Amniotic epithelial cell (primary cell): Measurements from ENCODE around the gene SEC14L6.

ENCODE experiments used
- DNase-seq: peaks from one replicate; pipeline ENCODE4 v3.0.0-alpha.2; 2010; ENCODE audit warnings: low read depth

The SEC14L6 gene

DNA sequence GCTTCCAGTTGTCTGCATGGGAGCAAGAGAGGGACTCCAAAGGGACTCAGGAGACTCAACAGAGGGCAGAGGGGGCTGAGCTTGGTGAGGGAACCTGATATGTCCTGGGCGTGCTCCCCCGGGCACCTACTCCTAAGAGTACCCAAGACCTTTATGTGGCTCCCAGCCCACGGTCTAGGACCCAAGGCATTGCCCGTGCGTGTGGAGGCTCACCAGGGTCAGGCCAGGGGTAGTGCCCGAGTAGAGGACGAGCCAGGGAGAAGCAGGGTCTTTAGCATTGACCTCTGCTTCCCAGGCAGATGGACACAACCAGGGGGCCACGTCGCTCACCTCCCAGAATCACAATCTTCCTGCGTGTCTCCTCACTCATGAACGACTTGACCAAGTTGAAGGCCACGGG is 54.4 kb downstream of the SEC14L6 start:
- DNase-seq: no peak

DNA sequence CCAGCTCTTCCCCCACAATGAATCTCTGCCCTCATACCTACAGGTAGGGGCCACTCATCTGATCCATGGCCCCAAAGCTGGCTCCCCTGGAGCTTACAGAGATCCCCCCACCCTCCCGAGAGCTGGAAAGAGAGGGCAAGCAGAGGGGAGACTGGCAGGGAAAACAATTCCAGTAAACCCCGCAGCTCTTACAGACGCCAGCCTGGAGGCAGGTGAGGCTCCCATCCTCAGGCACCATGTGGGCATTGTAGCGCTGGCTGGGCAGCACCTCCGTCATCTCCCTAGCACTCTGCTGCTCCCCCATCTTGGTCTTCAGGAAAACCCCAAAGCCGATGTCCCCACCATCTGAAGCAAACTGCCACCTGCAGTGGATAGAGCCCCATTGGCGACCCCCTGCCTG is 55.2 kb downstream of the SEC14L6 start:
- DNase-seq: no peak

DNA sequence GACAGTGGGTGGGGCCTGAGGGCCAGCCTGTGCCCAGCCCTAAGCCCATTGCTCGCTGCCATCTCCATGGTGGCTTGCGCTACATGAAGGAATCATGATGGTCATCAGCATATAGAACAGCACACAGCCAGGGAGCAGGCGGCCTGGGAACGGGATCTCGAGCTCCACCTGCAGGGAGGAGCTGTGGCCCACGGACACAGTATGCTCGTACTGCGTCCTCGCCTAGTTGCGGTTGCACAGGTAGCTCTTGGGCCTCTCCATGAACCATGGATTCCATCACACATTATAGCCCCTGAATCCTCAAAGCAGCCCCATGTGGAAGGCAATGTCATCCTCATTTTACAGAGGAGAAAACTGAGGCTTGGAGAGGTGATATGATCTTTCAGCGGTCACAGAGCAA is 56.1 kb downstream of the SEC14L6 start:
- no peak for DNase-seq

DNA sequence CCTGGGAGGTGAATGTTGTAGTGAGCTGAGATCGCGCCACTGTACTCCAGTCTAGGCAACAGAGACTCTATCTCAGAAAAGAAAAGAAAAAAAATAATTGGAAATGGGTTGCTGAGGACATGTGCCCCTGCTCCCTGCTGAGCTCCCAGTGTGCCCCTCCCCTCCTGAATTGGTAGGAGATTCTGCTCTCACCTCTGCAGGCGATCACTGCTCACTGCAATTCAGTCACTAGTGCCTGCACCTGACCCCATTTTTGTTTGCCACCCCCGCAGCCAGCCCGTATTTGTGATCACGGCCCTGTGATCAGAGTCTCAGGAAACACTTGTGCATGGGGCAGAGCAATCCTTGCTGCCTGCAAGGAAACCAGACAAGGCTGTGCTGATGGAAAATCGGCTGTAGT is 58.4 kb downstream of the SEC14L6 start:
- DNase-seq: no peak

DNA sequence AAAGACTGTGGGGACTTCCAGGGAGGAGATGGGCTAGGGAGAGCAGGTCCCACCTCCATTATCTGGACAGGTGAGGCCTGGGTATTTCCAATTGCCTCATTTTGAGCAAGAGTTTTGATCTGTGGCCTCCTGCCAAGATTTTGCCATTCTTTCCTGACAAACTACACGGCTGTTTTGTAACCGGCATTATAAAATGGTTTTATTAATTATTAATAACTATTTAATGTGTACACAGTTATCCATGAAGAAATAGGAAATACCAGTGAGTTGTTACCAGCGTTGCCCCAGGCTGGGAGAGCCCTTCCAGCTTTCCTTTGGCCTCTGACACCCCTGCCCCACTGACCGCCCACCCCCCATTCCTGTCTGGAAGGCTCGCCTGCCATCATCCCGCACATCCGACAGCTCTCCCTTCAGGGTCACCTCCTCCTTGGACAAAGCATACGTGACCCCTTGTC is 59.9 kb downstream of the SEC14L6 start:
- no peak for DNase-seq

DNA sequence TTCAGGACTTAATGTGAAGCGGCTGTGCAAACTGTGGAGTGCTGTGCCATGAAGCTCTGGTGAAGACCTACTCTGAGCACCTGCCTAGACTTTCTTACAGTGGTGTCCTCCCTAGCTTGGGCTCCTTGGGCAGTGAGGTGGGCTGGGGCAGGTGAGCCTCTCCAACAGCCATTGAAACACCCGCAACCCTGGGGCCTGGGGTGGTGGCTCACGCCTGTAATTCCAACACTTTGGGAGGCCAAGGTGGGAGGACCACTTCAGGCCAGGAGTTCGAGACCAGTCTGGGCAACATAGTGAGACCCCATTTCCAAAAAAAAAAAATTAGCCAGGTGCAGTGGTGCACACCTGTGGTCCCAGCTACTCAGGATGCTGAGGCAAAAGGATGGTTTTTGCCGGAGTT is 60.4 kb downstream of the SEC14L6 start:
- no peak for DNase-seq

DNA sequence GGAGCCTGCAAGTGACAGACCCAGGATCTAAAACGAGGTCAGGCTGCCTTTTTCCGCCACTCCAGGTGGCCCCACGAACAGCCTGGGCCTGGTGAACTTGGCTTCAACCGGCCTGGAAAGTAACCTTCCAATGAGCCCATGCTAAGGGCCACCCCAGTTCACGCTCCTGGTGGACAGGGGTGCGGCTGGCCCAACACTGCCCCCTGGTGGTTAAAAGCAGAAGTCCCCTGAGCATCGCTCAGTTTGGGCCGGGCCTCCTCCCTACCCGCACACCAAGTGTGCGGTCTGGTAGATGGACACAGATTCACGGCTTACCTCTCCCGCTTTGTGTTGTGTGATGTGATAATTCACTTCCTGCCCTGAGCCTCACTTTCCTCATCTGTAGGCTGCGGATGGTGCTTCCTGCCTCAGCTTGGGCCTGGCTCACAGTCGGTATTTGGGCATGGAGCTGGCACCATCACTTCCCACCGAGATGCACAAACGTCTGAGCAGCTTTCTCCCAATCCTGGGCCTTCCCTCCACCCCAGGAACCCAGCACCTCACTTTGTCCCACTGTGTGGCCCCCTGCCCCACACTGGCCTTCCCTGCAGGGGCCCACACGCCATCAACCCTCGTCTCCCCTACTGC is 61.1 kb downstream of the SEC14L6 start:
- peak; percentile 29 for DNase-seq

DNA sequence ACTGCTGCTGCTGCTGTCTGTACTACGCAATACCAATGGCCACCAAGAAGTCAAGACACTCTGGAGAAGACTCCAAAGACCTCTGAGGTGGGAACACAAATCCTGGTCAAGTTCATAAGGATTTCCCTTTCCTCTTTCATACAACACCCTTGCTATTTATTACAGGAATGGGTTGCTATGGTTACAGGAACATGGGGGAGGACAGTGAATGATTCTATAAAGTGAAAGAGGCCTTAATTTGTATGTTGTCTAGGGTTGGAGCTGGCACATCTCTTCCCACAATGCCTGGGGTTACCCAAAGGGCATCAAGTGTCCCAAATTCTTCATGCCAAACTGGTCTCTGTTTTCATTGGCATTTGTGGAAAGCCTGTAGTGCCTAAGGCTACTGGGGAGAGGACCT is 63.4 kb downstream of the SEC14L6 start:
- DNase-seq: peak; percentile 54

DNA sequence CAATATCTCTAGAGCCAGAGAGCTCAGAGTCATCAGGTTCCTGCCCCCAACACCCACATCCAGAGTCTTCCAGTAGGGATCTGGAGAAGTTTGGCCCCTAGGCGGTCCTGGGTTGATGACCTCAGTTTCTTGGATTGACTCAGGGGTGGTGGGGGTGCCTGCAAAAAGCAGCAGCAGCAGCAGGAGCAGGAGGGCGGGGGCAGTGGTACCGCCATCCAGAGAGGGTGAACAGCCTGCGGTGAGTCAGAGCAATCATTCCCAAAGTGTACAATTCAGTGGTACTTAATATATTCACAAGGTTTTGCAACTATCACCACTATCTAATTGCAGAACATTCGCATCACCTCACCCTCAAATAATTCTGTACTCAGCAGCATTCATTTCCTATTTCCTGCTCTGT is 64.8 kb downstream of the SEC14L6 start:
- DNase-seq: peak; percentile 69

DNA sequence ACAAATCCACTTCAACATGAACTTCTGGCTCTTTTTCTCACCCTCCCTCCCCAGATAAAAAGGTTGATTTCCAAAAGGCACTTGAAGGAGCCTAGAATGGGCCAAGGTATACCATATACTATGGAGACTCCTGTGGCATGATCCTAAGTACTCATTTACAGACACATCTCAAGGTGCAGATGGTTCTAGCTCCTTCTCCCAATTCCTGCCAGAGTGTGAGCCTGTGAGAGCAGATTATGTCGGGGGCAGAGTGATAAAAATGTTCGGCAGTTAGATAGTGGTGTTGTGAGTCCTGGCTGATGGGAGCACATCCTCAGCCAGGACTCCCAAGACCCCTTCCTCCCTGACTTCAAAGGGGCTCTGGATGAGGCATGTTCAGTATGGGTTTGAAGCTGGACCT is 66.6 kb downstream of the SEC14L6 start:
- DNase-seq: no peak

DNA sequence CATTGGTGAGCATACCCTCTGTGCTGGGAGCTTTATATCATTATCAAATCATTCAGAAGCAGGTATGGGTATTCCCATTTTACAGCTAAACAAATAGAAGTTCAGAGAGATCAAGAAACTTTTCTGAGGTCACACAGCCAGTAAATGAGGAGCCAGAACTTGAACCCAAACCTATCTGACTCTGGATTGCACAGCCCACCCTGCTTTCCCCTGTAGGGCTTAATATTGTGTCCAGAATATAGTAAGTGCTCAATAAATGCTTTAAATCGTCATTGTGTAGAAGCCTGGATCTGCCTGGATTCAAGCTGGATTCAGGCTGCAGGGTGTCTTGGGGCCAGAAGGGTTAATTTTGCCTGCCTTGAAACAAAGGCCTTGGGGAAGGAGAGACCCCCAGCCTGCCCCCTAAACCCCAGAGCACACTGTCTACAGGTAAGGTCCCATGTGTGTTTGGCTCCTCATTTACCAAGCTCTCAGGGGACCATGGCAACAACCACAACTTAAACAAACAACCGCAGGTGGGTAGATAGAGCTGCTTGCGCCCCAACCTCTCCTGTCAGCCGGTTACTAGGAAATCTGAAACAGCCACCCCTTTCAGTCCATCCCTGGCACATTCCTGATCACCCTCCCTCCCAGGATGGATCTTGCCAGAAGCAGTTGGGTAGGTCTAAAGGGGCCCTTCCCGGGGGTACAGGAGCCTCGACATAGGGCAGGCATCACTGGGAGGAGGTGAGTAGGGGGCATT is 71.7 kb downstream of the SEC14L6 start:
- DNase-seq: peak; percentile 11

DNA sequence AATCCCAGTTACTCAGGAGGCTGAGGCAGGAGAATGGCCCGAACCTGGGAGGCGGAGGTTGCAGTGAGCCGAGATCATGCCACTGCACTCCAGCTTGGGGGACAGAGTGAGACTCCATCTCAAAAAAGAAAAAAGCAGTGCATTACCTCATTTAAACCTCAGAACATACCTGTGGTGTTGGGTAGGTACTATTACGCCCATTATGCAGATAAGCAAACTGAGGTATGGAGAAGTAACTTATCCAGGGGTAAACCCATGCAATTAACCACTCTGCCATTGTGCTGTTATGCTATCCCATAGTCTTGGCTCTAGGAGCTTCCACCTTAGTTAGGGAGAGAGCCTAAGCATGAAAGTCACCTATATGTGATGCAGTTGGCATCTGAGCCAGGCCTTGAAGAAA is 72.4 kb downstream of the SEC14L6 start:
- DNase-seq: no peak

DNA sequence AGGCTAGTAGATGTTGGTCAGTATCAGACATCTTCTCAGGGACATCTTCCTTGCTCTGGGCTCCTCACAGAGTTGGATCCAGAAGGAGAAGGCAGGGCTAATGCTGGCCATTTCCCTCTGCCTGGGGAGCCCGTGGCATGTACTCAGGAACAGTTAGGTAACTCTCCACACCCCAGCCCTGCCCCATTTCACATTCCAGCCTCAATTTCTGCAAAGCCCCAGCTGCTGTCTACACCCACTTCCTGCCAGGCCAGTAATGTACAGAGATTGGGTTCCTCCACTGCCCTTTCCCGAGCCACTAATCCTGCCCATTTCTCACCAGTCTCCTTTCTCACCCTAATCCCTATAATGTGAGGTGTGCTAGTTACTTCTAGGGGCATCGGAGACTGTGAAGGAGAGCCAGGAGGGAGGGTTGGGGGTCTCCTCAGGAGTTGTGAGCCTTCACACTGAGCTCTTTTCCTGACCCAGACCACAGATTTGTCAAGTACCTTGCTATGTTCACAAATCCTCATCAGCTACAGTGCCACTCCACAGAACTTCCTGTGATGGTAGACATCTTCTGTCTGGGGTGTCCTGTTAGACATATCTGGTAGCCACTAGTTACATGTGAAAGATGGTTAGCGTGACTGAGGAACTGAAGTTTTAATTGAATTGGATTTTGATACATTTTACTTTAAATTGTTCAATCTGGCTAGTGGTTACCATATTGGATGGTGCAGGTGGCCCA is 73.4 kb downstream of the SEC14L6 start:
- no peak for DNase-seq
